ENCODE results near the gene RSF1.

Gene RSF1

GRCh38 chr11:77819921-77820564 is 479 bp downstream of the RSF1 start:
- H3K27me3 Mint-ChIP-seq, result no peaks in the 10 kb centered on the region
- peak overlapping the region; percentile 100 for H3K4me3 Mint-ChIP-seq
- peaks cover under 1% of the 10 kb centered on the region for H3K36me3 Mint-ChIP-seq (ENCODE audit: low read depth)
- H3K27ac Mint-ChIP-seq, result peak overlapping the region; percentile 91
- H3K4me1 Mint-ChIP-seq (ENCODE audit: low read depth), result peaks cover 47% of the 10 kb centered on the region
- peaks cover under 1% of the 10 kb centered on the region for H3K9me3 Mint-ChIP-seq

GRCh38 chr11:77819411-77819920 is 1.1 kb downstream of the RSF1 start:
- peaks cover 52% of the 10 kb centered on the region for H3K4me1 Mint-ChIP-seq (ENCODE audit: low read depth)
- H3K4me3 Mint-ChIP-seq, result peak overlapping the region; percentile 100
- H3K36me3 Mint-ChIP-seq (ENCODE audit: low read depth), result peaks cover 5% of the 10 kb centered on the region
- H3K27ac Mint-ChIP-seq, result peak overlapping the region; percentile 86
- H3K27me3 Mint-ChIP-seq, result no peaks in the 10 kb centered on the region
- peaks cover 4% of the 10 kb centered on the region for H3K9me3 Mint-ChIP-seq

GRCh38 chr11:77815459-77815858 is 5.1 kb downstream of the RSF1 start:
- Mint-ChIP-seq H3K36me3 (ENCODE audit: low read depth) (peaks cover 19% of the 10 kb centered on the region), H3K4me1 (ENCODE audit: low read depth) (peaks cover 67% of the 10 kb centered on the region), H3K27me3 (no peaks in the 10 kb centered on the region), H3K9me3 (peaks cover 4% of the 10 kb centered on the region), H3K27ac (no peak overlapping the region), H3K4me3 (no peak overlapping the region)

GRCh38 chr11:77814848-77815247 is 5.7 kb downstream of the RSF1 start:
- H3K9me3 Mint-ChIP-seq, result peaks cover 4% of the 10 kb centered on the region
- peaks cover 71% of the 10 kb centered on the region for H3K4me1 Mint-ChIP-seq (ENCODE audit: low read depth)
- H3K27ac Mint-ChIP-seq, result no peak overlapping the region
- no peaks in the 10 kb centered on the region for H3K27me3 Mint-ChIP-seq
- H3K36me3 Mint-ChIP-seq (ENCODE audit: low read depth), result peaks cover 19% of the 10 kb centered on the region
- no peak overlapping the region for H3K4me3 Mint-ChIP-seq

- H3K27ac Mint-ChIP-seq, result no peak overlapping the region
- H3K9me3 Mint-ChIP-seq, result peaks cover 4% of the 10 kb centered on the region
- peaks cover 70% of the 10 kb centered on the region for H3K4me1 Mint-ChIP-seq (ENCODE audit: low read depth)
- peaks cover 26% of the 10 kb centered on the region for H3K36me3 Mint-ChIP-seq (ENCODE audit: low read depth)
- no peaks in the 10 kb centered on the region for H3K27me3 Mint-ChIP-seq
- H3K4me3 Mint-ChIP-seq, result no peak overlapping the region
Measured at GRCh38 chr11:77813256-77813655, 7.3 kb downstream of the RSF1 start.

DNA sequence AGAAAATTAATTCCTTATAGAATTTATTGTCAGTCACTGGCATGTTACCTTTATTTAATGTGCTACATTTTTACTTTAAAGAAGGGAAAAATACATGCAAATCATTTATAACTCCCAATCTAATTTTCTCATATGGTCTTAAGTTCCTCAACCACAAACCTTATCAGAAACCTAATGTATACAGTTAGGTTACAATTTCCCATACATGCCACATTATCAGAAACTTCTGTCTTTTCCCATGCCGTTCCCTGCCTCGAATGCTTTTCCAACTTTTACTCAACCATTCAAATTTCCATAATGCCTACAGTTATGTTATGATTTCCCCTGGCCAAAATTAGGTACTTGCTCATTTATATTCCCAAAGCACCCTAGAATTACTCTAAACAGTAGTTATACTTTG is 13.5 kb downstream of the RSF1 start:
- H3K36me3 Mint-ChIP-seq (ENCODE audit: low read depth), result peaks cover 20% of the 10 kb centered on the region
- H3K4me1 Mint-ChIP-seq (ENCODE audit: low read depth), result peaks cover 54% of the 10 kb centered on the region
- H3K27ac Mint-ChIP-seq, result no peak overlapping the region
- no peak overlapping the region for H3K4me3 Mint-ChIP-seq
- no peaks in the 10 kb centered on the region for H3K27me3 Mint-ChIP-seq
- H3K9me3 Mint-ChIP-seq, result no peaks in the 10 kb centered on the region

GRCh38 chr11:77806415-77806814 is 14.1 kb downstream of the RSF1 start:
- Mint-ChIP-seq H3K27me3 (no peaks in the 10 kb centered on the region), H3K27ac (peak overlapping the region; percentile 70), H3K36me3 (ENCODE audit: low read depth) (peaks cover 17% of the 10 kb centered on the region), H3K4me1 (ENCODE audit: low read depth) (peaks cover 55% of the 10 kb centered on the region), H3K4me3 (no peak overlapping the region), H3K9me3 (no peaks in the 10 kb centered on the region)

DNA sequence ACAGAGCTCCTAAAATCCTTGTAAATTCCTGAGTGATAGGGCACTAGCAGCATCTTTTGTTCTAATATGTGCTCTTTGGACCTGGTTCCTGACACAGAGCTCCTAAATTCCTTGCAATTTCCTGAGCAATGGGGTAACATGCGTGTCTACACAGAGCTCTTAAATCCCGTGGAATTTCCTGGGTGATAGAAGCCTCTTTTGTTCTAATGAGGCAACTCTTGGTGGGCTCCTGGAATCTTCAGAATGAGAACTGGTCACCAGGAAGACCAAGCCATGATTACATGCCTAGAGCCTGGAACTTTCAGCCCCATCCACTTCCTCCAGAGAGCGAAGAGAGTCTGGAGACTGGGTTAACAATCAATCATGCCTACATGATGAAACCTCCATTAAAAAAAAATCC is 19.0 kb downstream of the RSF1 start:
- H3K36me3 Mint-ChIP-seq (ENCODE audit: low read depth), result peaks cover 15% of the 10 kb centered on the region
- no peak overlapping the region for H3K4me3 Mint-ChIP-seq
- no peak overlapping the region for H3K27ac Mint-ChIP-seq
- H3K4me1 Mint-ChIP-seq (ENCODE audit: low read depth), result peaks cover 72% of the 10 kb centered on the region
- H3K9me3 Mint-ChIP-seq, result no peaks in the 10 kb centered on the region
- H3K27me3 Mint-ChIP-seq, result no peaks in the 10 kb centered on the region

GRCh38 chr11:77800449-77800848 is 20.1 kb downstream of the RSF1 start:
- no peaks in the 10 kb centered on the region for H3K27me3 Mint-ChIP-seq
- H3K36me3 Mint-ChIP-seq (ENCODE audit: low read depth), result peaks cover 15% of the 10 kb centered on the region
- no peaks in the 10 kb centered on the region for H3K9me3 Mint-ChIP-seq
- peak overlapping the region; percentile 59 for H3K27ac Mint-ChIP-seq
- peaks cover 74% of the 10 kb centered on the region for H3K4me1 Mint-ChIP-seq (ENCODE audit: low read depth)
- no peak overlapping the region for H3K4me3 Mint-ChIP-seq

GRCh38 chr11:77799338-77799737 is 21.2 kb downstream of the RSF1 start:
- no peaks in the 10 kb centered on the region for H3K9me3 Mint-ChIP-seq
- no peaks in the 10 kb centered on the region for H3K27me3 Mint-ChIP-seq
- peaks cover 15% of the 10 kb centered on the region for H3K36me3 Mint-ChIP-seq (ENCODE audit: low read depth)
- H3K4me3 Mint-ChIP-seq, result peak overlapping the region; percentile 23
- peaks cover 86% of the 10 kb centered on the region for H3K4me1 Mint-ChIP-seq (ENCODE audit: low read depth)
- H3K27ac Mint-ChIP-seq, result peak overlapping the region; percentile 58

- H3K27me3 Mint-ChIP-seq, result no peaks in the 10 kb centered on the region
- H3K4me1 Mint-ChIP-seq (ENCODE audit: low read depth), result peaks cover 77% of the 10 kb centered on the region
- H3K9me3 Mint-ChIP-seq, result no peaks in the 10 kb centered on the region
- peaks cover 54% of the 10 kb centered on the region for H3K36me3 Mint-ChIP-seq (ENCODE audit: low read depth)
- H3K4me3 Mint-ChIP-seq, result no peak overlapping the region
- H3K27ac Mint-ChIP-seq, result no peak overlapping the region
Measured at GRCh38 chr11:77793972-77794371, 26.6 kb downstream of the RSF1 start.

- Mint-ChIP-seq H3K9me3 (no peaks in the 10 kb centered on the region), H3K36me3 (ENCODE audit: low read depth) (peaks cover 39% of the 10 kb centered on the region), H3K4me1 (ENCODE audit: low read depth) (peaks cover 75% of the 10 kb centered on the region), H3K27ac (no peak overlapping the region), H3K4me3 (no peak overlapping the region), H3K27me3 (no peaks in the 10 kb centered on the region)
Measured at GRCh38 chr11:77791301-77791700, 29.2 kb downstream of the RSF1 start.

DNA sequence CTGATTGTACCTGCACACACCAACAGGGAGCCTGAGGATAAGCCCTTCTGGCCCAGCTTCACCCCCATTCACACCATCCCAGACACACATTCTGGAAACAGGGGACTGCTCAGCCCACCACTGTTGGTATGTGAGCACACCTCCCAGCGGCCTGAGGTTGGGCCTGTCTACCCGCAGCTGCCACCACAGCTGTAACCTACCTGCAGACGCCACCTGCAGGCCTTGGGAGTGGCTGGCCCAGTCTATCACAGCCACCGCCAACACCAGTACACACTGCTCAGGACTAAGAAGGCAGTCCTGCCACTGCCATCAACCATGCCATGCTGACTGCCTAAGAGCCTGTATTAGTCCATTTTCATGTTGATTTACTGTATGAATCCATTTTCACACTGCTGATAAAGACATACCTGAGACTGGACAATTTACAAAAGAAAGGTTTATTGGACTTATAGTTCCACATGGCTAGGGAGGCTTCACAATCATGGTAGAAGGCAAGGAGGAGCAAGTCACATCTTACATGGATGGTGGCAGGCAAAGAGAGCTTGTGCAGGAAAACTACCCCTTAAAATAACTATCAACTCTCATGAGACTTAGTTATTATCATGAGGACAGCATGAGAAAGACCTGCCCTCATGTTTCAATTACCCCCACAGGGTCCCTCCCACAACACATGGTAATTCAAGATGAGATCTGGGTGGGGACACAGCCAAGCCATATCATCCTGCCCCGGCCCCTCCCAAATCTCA is 30.6 kb downstream of the RSF1 start:
- peaks cover 39% of the 10 kb centered on the region for H3K36me3 Mint-ChIP-seq (ENCODE audit: low read depth)
- no peak overlapping the region for H3K27ac Mint-ChIP-seq
- H3K4me3 Mint-ChIP-seq, result no peak overlapping the region
- no peaks in the 10 kb centered on the region for H3K9me3 Mint-ChIP-seq
- peaks cover 66% of the 10 kb centered on the region for H3K4me1 Mint-ChIP-seq (ENCODE audit: low read depth)
- no peaks in the 10 kb centered on the region for H3K27me3 Mint-ChIP-seq

DNA sequence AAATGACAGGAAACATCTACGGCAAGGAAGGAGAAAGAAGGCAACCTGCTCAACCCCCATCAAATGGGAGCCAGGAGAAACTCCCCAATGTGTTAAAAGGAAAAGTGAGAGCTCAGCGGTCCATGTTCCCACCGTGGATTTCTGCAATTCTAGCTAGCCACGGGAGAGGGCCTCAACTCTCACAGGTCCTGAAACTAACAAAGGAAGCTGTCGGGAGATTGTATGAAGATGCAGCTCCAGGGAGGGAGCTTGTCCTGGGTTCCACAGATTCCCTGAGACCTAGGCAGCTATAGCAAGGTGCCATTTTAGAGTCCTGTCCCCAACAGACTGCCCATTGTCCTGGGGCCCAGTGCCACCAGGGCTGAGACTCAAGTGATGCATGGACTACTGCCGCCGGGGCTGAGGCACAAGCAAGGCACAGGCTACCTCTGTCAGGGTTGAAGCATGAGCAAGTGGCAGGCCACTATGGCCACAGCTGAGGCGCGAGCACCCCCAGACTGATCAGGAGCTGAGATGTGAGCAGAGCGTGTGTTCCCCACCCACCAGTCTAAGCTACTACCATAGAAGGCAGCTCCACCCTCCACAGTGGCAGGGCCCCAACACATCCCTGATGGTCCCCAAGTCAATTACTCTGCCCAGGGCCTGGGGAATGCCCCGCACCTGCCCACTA is 31.3 kb downstream of the RSF1 start:
- no peaks in the 10 kb centered on the region for H3K9me3 Mint-ChIP-seq
- H3K36me3 Mint-ChIP-seq (ENCODE audit: low read depth), result peaks cover 43% of the 10 kb centered on the region
- peaks cover 66% of the 10 kb centered on the region for H3K4me1 Mint-ChIP-seq (ENCODE audit: low read depth)
- H3K4me3 Mint-ChIP-seq, result no peak overlapping the region
- peak overlapping the region; percentile 36 for H3K27ac Mint-ChIP-seq
- H3K27me3 Mint-ChIP-seq, result no peaks in the 10 kb centered on the region

- Mint-ChIP-seq H3K4me3 (no peak overlapping the region), H3K36me3 (ENCODE audit: low read depth) (peaks cover 18% of the 10 kb centered on the region), H3K9me3 (no peaks in the 10 kb centered on the region), H3K27ac (no peak overlapping the region), H3K4me1 (ENCODE audit: low read depth) (peaks cover 62% of the 10 kb centered on the region), H3K27me3 (no peaks in the 10 kb centered on the region)
Measured at GRCh38 chr11:77784572-77784971, 36.0 kb downstream of the RSF1 start.
